GM19351 (cell line): ENCODE measurements around the gene TBC1D2.
"Not testable (repeated sequence)": the region's sequence is repeated elsewhere in the genome, so short reads cannot be mapped to it uniquely, and the experiment has no call there.

Experiments used
- ATAC-seq: cut with Tn5 transposase; IDR thresholded peaks from one replicate; pipeline ENCODE4 v1.9.1; 2021; ENCODE audit warnings: mild to moderate bottlenecking, moderate library complexity; ENCODE audit not compliant: unreplicated experiment

TBC1D2 gene, protein sequence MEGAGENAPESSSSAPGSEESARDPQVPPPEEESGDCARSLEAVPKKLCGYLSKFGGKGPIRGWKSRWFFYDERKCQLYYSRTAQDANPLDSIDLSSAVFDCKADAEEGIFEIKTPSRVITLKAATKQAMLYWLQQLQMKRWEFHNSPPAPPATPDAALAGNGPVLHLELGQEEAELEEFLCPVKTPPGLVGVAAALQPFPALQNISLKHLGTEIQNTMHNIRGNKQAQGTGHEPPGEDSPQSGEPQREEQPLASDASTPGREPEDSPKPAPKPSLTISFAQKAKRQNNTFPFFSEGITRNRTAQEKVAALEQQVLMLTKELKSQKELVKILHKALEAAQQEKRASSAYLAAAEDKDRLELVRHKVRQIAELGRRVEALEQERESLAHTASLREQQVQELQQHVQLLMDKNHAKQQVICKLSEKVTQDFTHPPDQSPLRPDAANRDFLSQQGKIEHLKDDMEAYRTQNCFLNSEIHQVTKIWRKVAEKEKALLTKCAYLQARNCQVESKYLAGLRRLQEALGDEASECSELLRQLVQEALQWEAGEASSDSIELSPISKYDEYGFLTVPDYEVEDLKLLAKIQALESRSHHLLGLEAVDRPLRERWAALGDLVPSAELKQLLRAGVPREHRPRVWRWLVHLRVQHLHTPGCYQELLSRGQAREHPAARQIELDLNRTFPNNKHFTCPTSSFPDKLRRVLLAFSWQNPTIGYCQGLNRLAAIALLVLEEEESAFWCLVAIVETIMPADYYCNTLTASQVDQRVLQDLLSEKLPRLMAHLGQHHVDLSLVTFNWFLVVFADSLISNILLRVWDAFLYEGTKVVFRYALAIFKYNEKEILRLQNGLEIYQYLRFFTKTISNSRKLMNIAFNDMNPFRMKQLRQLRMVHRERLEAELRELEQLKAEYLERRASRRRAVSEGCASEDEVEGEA

DNA sequence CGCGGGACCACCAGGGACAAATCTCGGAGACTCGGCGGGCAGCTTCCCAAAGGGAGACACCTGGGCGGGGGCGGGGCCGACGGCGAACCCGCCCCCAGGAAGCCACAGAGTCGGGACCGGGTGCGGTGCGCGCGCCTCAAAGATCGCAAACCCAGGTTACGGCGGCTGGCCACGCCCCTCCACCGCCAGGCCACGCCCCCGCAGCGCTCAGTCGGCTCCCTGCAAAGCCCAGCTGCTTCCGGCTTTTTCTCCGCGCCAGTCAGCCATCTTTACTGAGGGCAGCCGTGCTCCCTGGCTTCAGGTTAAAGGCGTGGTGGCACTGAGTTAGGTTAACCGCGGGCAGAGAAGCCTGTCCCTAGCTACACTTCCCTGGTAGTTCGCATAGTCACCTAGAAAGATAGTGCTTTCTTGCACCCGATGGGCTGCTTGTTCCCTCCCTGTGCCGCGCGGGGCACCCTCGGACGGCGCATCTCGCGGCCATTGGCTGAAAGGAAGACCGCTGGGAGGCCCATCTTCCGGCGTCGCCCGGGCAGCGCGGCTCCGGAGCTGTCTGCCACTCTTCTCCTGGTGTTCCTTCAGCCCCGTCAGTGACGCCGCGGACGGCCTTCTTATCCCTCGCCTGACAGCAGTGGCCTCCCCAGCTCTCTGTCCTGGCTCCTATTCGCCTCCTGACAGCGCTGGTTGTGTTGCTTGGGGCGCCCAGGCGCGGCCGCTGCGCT, at the start of gene TBC1D2:
TSS of gene TBC1D2 (minus strand) at position 72 of the 719 bp plus-strand sequence. CDS start 108 bp downstream, outside the sequence.
- ATAC-seq, result peak; percentile 91

DNA sequence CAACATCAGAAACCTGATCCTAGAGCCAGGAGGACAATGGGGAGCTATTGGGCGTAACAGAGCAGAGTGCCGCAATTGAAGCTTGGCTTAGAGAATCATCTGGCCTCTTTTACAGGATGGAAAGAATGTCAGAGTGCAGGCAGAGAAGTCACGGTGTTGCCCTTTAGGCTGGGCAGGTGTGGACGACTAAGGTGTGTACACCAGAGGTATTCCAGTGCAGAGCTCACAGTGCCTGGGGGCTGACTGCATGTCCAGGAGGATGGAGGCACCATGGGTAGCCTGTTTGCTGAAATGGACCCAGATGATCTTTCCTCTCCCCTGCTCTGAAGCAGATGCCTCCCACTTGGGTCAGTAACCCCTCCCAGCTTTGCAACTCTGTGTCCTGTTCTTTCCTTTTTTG, 48.9 kb upstream of the TBC1D2 start:
- ATAC-seq, result no peak

GRCh38 chr9:98303633-98304125, 48.2 kb upstream of the TBC1D2 start:
- no peak for ATAC-seq

- no peak for ATAC-seq
Measured at GRCh38 chr9:98302938-98303632, 47.6 kb upstream of the TBC1D2 start.

DNA sequence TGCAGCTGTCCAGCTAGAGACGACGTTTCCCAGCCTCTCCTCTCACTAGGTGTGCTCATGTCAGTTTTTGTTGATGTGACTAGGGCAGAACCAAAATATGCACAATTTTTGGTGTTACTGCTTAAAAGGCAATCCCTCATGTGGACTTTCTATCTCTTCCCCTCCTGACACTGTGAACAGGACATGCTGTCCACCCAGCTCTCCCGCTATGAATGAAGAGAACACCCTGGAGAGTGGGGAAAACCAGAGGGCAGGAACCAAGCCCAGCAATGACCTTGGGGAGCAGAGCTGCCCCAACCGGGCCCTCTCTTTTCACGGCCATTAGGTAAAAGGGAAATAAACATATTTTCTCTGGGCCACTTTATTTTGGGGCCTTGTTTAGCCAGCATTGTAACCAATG, 46.7 kb upstream of the TBC1D2 start:
- no peak for ATAC-seq

DNA sequence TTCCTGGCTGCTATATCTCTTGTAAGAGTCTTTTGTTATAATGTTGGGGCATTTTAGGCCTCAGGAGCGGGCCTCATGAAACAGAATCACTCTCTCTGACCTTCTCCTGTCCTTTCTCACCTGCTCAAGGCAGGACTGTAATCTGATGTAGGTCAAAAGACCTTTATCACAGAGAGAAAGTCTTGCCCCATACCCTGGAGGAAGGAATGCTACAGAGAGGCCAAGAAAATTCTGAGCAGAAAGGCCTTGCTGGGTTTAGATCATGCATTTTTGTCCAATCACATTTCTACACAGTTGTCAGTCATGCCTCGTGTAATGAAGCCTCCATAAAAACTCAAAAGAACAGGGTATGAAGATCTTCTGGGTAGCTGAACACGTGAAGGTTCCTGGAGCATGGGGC, 45.2 kb upstream of the TBC1D2 start:
- ATAC-seq, result no peak

DNA sequence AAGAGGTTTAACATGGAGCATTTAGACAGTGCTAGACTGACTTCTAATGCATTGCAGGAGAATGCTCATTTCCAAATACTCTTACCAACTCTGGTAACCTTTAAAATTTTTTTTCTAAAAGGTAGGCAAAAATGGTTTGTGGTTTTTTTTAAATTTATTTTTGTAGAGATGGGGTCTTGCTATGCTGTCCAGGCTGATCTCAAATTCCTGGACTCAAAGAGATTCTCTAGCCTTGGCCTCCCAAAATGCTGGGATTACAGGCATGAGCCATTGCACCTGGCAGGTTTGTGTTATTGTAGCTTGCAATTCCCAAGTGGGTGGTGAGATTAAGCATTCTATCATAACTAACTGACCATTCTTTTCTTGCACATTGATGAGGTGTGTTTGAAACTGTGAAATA, 43.0 kb upstream of the TBC1D2 start:
- no peak for ATAC-seq

- ATAC-seq, result no peak
Measured at GRCh38 chr9:98295824-98296223, 40.4 kb upstream of the TBC1D2 start.

- ATAC-seq, result no peak
Measured at GRCh38 chr9:98291820-98292219, 36.4 kb upstream of the TBC1D2 start.

DNA sequence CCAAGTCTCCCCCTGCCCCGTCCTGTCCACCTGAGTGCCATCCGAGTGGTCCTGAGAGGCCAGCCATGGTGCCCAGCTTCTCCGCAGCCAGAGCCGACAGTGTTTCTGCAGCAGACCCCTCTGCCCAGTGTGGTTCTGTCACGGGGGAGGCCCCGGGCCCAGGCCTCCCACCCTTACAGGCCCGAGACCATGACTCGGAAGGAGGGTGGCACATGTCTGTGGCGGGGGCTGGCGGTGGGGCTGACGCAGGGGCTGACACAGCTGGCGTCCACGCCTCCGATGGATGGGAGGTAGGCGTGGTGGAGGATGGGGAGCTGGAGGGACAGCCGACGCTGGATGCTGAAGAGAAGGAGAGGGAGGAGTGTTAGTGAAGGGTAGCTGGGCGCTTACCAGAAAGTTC, 35.0 kb upstream of the TBC1D2 start:
- ATAC-seq, result no peak

- ATAC-seq, result no peak
Measured at GRCh38 chr9:98289614-98290201, 34.3 kb upstream of the TBC1D2 start.

- ATAC-seq, result no peak
Measured at GRCh38 chr9:98288881-98289280, 33.4 kb upstream of the TBC1D2 start.

- no peak for ATAC-seq
Measured at GRCh38 chr9:98287384-98287783, 31.9 kb upstream of the TBC1D2 start.

GRCh38 chr9:98285446-98285845, 30.0 kb upstream of the TBC1D2 start:
- no peak for ATAC-seq

- no peak for ATAC-seq
Measured at GRCh38 chr9:98284754-98285153, 29.3 kb upstream of the TBC1D2 start.

DNA sequence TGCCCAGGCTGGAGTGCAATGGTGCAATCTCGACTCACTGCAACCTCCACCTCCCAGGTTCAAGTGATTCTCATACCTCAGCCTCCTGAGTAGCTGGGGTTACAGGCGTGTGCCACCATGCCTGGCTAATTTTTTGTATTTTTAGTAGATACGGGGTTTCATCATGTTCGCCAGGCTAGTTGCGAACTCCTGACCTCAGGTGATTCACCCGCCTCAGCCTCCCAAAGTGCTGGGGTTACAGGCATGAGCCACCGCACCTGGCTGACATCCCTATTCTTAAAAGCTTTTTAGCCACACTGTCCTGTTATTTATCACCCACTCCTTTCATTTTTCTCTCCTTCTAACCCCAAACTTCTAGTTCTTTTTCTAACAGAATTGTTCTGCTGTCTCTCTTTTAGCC, 27.7 kb upstream of the TBC1D2 start:
- not testable (repeated sequence) for ATAC-seq

DNA sequence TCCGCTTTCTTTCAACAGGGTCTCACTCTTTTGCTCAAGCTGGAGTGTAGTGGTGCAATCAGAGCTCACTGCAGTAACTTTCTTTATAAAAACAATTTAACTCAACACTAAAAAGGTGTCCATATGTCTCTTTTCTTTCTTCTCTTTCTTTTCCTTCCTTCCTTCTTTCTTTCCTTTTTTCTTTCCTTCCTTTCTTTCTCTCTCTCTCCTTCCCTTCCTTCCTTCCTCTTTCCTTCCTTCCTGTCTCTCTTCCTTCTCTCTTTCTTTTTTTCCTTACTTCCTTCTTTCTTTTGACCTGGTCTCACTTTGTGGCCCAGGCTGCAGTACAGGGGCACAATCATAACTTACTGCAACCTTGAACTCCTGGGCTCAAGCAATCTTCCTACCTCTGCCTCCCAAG, 25.8 kb upstream of the TBC1D2 start:
- no peak for ATAC-seq

DNA sequence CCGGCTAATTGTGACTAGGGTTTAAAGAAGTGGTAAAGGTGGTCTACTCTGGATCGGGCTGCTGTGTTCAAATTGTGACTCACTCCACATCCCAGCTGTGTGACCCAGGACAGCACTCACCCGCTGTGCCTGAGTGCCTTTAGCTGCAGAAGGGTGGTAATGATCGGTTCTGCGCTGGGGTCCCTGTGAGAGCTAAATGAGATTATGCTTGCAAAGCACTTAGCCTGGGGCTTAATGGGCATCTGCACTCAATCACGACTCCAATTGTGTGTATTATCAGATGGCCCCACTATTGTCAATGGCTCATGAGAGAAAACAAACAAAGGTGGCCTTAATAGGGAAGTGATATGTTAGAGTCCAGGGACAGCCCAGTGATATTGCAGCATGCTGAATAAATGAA, 25.1 kb upstream of the TBC1D2 start:
- ATAC-seq, result no peak

DNA sequence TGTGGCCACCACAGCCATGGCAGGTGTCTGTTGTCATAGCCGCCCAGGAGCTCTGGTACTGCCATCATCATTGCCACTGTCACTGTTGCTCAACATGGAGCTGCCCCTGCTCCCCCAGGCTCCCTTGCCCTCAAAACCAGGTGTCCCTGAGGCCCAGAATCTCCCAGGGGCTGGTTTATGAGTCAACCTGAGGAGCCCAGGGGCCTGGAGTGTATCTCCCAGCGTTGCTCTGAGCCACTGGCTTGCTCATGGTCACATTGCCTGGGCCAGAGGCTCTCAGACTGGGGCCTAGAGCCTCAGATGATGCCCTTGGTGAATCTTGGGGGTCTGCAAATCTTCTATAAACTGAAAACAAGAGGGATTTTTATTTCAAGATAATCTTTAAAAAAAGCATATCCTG, 24.7 kb upstream of the TBC1D2 start:
- no peak for ATAC-seq

GRCh38 chr9:98276907-98277469, 21.5 kb upstream of the TBC1D2 start:
- ATAC-seq, result no peak
